GM12878 (cell line): ENCODE data around the gene MS4A12. TPM values are rescaled to one million over a fixed set of nuclear protein-coding genes. Genes with fewer than 3 reads are reported as not detected.

ENCODE experiments used
- ASH2L ChIP-seq: fragments of 300-600, 200-600 bp; sonication (generic); IDR thresholded peaks from 2 replicates; pipeline ENCODE4 v1.6.1; 2017; ENCODE audit warnings: low read depth, mild to moderate bottlenecking, borderline replicate concordance
- BCL3 ChIP-seq: IDR thresholded peaks from 2 replicates; pipeline ENCODE4 v1.6.1; 2011; ENCODE audit warnings: borderline replicate concordance, low read depth, mild to moderate bottlenecking, moderate library complexity, low read length; ENCODE audit not compliant: insufficient read depth, poor library complexity, severe bottlenecking
- E4F1 ChIP-seq: fragments of 450-650 bp; IDR thresholded peaks from 2 replicates; pipeline ENCODE4 v1.6.1; 2018; ENCODE audit warnings: borderline replicate concordance, mild to moderate bottlenecking; ENCODE audit not compliant: partially characterized antibody
- EZH2 ChIP-seq: IDR thresholded peaks from 2 replicates; pipeline ENCODE4 v1.6.1; 2012; ENCODE audit warnings: low read depth, mild to moderate bottlenecking, control low read depth, inconsistent platforms, low read length, borderline replicate concordance; ENCODE audit not compliant: control insufficient read depth
- FOS ChIP-seq: IDR thresholded peaks from 3 replicates; pipeline ENCODE4 v1.6.1; 2011; ENCODE audit warnings: borderline replicate concordance; ENCODE audit not compliant: insufficient read length; ENCODE audit errors: extremely low read depth
- IKZF1 ChIP-seq: fragments of 450-650 bp; conservative IDR thresholded peaks from 2 replicates; pipeline ENCODE4 v1.6.1; 2017; ENCODE audit warnings: antibody characterized with exemption, mild to moderate bottlenecking
- IRF4 ChIP-seq: IDR thresholded peaks from 2 replicates; pipeline ENCODE4 v1.6.1; 2011; ENCODE audit warnings: low read depth, low read length
- IRF5 ChIP-seq: fragments of 450-650 bp; IDR thresholded peaks from 2 replicates; pipeline ENCODE4 v1.6.1; 2017; ENCODE audit warnings: borderline replicate concordance
- MYB ChIP-seq: fragments of 150-350 bp; IDR thresholded peaks from 2 replicates; pipeline ENCODE4 v1.6.1; 2014; ENCODE audit warnings: mild to moderate bottlenecking, low read depth, low read length, borderline replicate concordance
- NKRF ChIP-seq: fragments of 450-650 bp; conservative IDR thresholded peaks from 2 replicates; pipeline ENCODE4 v1.6.1; 2017; ENCODE audit warnings: mild to moderate bottlenecking, moderate library complexity
- SKIL ChIP-seq: fragments of 450-650 bp; IDR thresholded peaks from 2 replicates; pipeline ENCODE4 v1.6.1; 2017; ENCODE audit warnings: mild to moderate bottlenecking, low read depth, inconsistent platforms; ENCODE audit not compliant: poor library complexity, severe bottlenecking
- STAT1 ChIP-seq: fragments of 450-650 bp; conservative IDR thresholded peaks from 2 replicates; pipeline ENCODE4 v1.6.1; 2014; ENCODE audit warnings: antibody characterized with exemption, mild to moderate bottlenecking
- SUPT20H ChIP-seq: IDR thresholded peaks from 2 replicates; pipeline ENCODE4 v1.6.1; 2011; ENCODE audit warnings: low read depth, mild to moderate bottlenecking, low read length, moderate library complexity, borderline replicate concordance; ENCODE audit not compliant: control insufficient read depth
- TCF12 ChIP-seq: IDR thresholded peaks from 2 replicates; pipeline ENCODE4 v1.6.1; 2011; ENCODE audit warnings: low read depth, mild to moderate bottlenecking, low read length
- TCF3 ChIP-seq: IDR thresholded peaks from 2 replicates; pipeline ENCODE4 v1.6.1; 2012; ENCODE audit warnings: low read depth, mild to moderate bottlenecking, low read length, borderline replicate concordance; ENCODE audit not compliant: insufficient read depth
- YY1 ChIP-seq: IDR thresholded peaks from 2 replicates; pipeline ENCODE4 v1.6.1; 2011; ENCODE audit warnings: low read depth, mild to moderate bottlenecking, low read length
- polyA plus RNA-seq, 11 experiments: library from polyadenylated mRNA; depleted of rRNA in 4 of 11; unstranded in 6 of 11; stranded (reverse) in 5 of 11; fragments of >200 nt; fragmentation: Nextera tagmentation in 4 of 11; fragmentation: Illumina TruSeq in 1 of 11; extraction: Ambion mirVana in 4 of 11; extraction: Trizol in 1 of 11; gene quantifications; 1 replicate in 1 of 11; 2 replicates in 10 of 11; pipeline versions ENCODE4 v1.2.1 to v1.2.3, GENCODE V29; 2011 to 2016; ENCODE audit warnings: inconsistent platforms in 2 of 11, missing spikeins in 2 of 11, low read depth in 1 of 11
- total RNA-seq, 4 experiments: library from RNA; depleted of rRNA in 3 of 4; stranded (reverse); fragments of >200 nt in 3 of 4; fragmentation: Illumina TruSeq in 1 of 4; extraction: Trizol in 1 of 4; gene quantifications; 2 replicates each; pipeline versions ENCODE4 v1.2.1 to v1.2.3, GENCODE V29; 2013 to 2021

Gene MS4A12
- total and polyA plus RNA-seq, 10 of the 15 experiments (the other 5 are each of a cell fraction or from before 2014, with no cell fraction given), result 0.05 TPM; not detected in 9

- TF ChIP-seq EZH2, result no peak
- TF ChIP-seq E4F1, result no peak
- 0 out of 2 replicates have a peak, but pooled peaks have one; percentile 31 for TF ChIP-seq NKRF
- TF ChIP-seq STAT1, result no peak; the same call in 1 of the 2 replicates
- TF ChIP-seq TCF12, result peak; percentile 96
- TF ChIP-seq SUPT20H, result no peak
- no peak for TF ChIP-seq ASH2L
- TF ChIP-seq MYB, result peak; percentile 81; the same call in 1 of the 2 replicates
- no peak for TF ChIP-seq IRF5
- peak; percentile 92 for TF ChIP-seq IRF4
- no peak for TF ChIP-seq FOS
- TF ChIP-seq TCF3, result 0 out of 2 replicates have a peak, but pooled peaks have one; percentile 49
- TF ChIP-seq IKZF1, result peak; percentile 95
- peak; percentile 98 for TF ChIP-seq SKIL
- 0 out of 2 replicates have a peak, but pooled peaks have one; percentile 33 for TF ChIP-seq YY1
- TF ChIP-seq BCL3, result peak; percentile 76
Observed at GRCh38 chr11:60455531-60456042, 37.0 kb upstream of the MS4A12 start, which contains the start of gene MS4A1 (continued).
